ENCODE results near the gene DPCD.

The DPCD gene

GRCh38 chr10:101614663-101615524, 26.8 kb downstream of the DPCD start:
- H3K4me3 ChIP-seq (ENCODE audit: low read depth, low read length): no peak overlapping the region
- TF ChIP-seq, protein P1, sequence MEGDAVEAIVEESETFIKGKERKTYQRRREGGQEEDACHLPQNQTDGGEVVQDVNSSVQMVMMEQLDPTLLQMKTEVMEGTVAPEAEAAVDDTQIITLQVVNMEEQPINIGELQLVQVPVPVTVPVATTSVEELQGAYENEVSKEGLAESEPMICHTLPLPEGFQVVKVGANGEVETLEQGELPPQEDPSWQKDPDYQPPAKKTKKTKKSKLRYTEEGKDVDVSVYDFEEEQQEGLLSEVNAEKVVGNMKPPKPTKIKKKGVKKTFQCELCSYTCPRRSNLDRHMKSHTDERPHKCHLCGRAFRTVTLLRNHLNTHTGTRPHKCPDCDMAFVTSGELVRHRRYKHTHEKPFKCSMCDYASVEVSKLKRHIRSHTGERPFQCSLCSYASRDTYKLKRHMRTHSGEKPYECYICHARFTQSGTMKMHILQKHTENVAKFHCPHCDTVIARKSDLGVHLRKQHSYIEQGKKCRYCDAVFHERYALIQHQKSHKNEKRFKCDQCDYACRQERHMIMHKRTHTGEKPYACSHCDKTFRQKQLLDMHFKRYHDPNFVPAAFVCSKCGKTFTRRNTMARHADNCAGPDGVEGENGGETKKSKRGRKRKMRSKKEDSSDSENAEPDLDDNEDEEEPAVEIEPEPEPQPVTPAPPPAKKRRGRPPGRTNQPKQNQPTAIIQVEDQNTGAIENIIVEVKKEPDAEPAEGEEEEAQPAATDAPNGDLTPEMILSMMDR (IDR thresholded peaks at IDR 0.05; ENCODE audit: low read depth, low read length): no peak
- no peak for TF ChIP-seq POLR2A (IDR thresholded peaks at IDR 0.05; ENCODE audit: extremely low read depth, insufficient read length)
- no peak for TF ChIP-seq MYC (IDR thresholded peaks at IDR 0.05; ENCODE audit: low read depth, low read length)
- no peak for TF ChIP-seq MAX (IDR thresholded peaks at IDR 0.05; ENCODE audit: low read depth, low read length)
- DNase-seq (ENCODE audit: low read depth): no peak

- H3K4me3 ChIP-seq (ENCODE audit: low read depth, low read length): no peak overlapping the region
- TF ChIP-seq MYC (IDR thresholded peaks at IDR 0.05; ENCODE audit: low read depth, low read length) (no peak), MAX (IDR thresholded peaks at IDR 0.05; ENCODE audit: low read depth, low read length) (no peak), POLR2A (IDR thresholded peaks at IDR 0.05; ENCODE audit: extremely low read depth, insufficient read length) (no peak)
- TF ChIP-seq, protein P1 (IDR thresholded peaks at IDR 0.05; ENCODE audit: low read depth, low read length): no peak
- no peak for DNase-seq (ENCODE audit: low read depth)
Observed at GRCh38 chr10:101615525-101616116, 27.5 kb downstream of the DPCD start.

DNA sequence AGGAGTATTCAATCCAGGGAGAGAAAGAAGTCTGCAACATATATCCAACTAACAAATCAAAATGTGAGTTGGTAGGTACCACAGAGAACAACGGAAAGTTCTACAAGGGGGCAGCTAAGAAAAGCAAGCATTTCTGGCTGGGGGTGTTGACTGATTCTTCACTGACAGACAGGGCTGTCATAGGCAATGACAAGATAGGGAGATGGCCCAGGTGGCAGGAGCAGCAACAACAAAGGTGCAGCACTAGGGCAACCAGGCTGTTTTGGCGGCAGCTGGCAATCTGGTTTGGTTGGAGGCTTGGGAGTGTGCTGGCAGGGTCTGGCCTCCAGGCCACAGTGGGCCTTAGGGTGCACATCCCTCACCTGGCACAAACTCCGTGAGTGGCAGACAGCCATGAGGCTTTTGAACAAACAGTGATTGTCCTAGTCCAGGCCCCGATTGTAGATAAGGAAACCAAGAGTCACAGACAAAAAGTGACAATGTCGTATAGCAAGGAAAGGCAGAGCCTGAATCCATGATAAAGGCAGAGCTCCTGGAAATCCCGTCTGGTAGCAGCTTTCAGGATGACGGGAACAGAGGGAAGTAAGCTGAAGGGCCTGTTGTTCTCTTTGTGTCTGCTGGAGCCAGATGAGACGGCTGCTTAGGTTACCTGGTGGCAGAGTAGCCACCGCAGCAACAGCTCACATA, 28.4 kb downstream of the DPCD start:
- TF ChIP-seq MYC (IDR thresholded peaks at IDR 0.05; ENCODE audit: low read depth, low read length) (no peak), POLR2A (IDR thresholded peaks at IDR 0.05; ENCODE audit: extremely low read depth, insufficient read length) (no peak), MAX (IDR thresholded peaks at IDR 0.05; ENCODE audit: low read depth, low read length) (no peak)
- TF ChIP-seq, protein P1 (IDR thresholded peaks at IDR 0.05; ENCODE audit: low read depth, low read length): no peak

GRCh38 chr10:101617102-101617823, 29.1 kb downstream of the DPCD start:
- peak; percentile 72 for DNase-seq (ENCODE audit: low read depth)
- TF ChIP-seq POLR2A (IDR thresholded peaks at IDR 0.05; ENCODE audit: extremely low read depth, insufficient read length) (no peak), MAX (IDR thresholded peaks at IDR 0.05; ENCODE audit: low read depth, low read length) (peak; percentile 38; the same call in 1 of the 2 replicates), MYC (IDR thresholded peaks at IDR 0.05; ENCODE audit: low read depth, low read length) (no peak)
- TF ChIP-seq, protein P1 (IDR thresholded peaks at IDR 0.05; ENCODE audit: low read depth, low read length): peak; percentile 5
- no peak overlapping the region for H3K4me3 ChIP-seq (ENCODE audit: low read depth, low read length)

More for the DNA sequence above, 28.4 kb downstream of the DPCD start:
- H3K4me3 ChIP-seq (ENCODE audit: low read depth, low read length): no peak overlapping the region
- no peak for DNase-seq (ENCODE audit: low read depth)

Measured in NB4 (cell line).